Neural cell (in vitro differentiated cells): ENCODE data around the gene ZNF814. TPM values are rescaled to one million over a fixed set of nuclear protein-coding genes. Genes with fewer than 3 reads are reported as not detected.
"Not testable (repeated sequence)": the region's sequence is repeated elsewhere in the genome, so short reads cannot be mapped to it uniquely, and the experiment has no call there.

Source experiments
- H2AFZ ChIP-seq: fragments of 200-600, 300-800 bp; sonication (generic), shearing (Covaris generic); 2 replicates; pipeline ENCODE4 v1.6.0; 2014; ENCODE audit warnings: low read depth, mild to moderate bottlenecking, antibody characterized with exemption, low read length, moderate library complexity
- H3F3A ChIP-seq: fragments of 200-600 bp; shearing (Covaris generic); 2 replicates; pipeline ENCODE4 v1.6.1; 2016; ENCODE audit warnings: mild to moderate bottlenecking, moderate library complexity, mixed read lengths, antibody characterized with exemption, low read length; ENCODE audit not compliant: insufficient read depth, poor library complexity, severe bottlenecking
- H3K27ac ChIP-seq: fragments of 200-600, 300-800 bp; sonication (generic), shearing (Covaris generic); 2 replicates; pipeline ENCODE4 v1.5.1; 2014; ENCODE audit warnings: mild to moderate bottlenecking, low read length, moderate library complexity
- H3K27me3 ChIP-seq: fragments of 300-800, 200-600 bp; sonication (generic), shearing (Covaris generic); 2 replicates; pipeline ENCODE4 v1.6.0; 2014; ENCODE audit warnings: mild to moderate bottlenecking, low read depth, low read length, moderate library complexity; ENCODE audit not compliant: insufficient read depth
- H3K36me3 ChIP-seq: fragments of 300-800, 200-600 bp; sonication (generic), shearing (Covaris generic); 2 replicates; pipeline ENCODE4 v1.5.1; 2014; ENCODE audit warnings: mild to moderate bottlenecking, antibody characterized with exemption, low read length, moderate library complexity; ENCODE audit not compliant: insufficient read depth
- H3K4me2 ChIP-seq: fragments of 300-800, 200-600 bp; sonication (generic), shearing (Covaris generic); 2 replicates; pipeline ENCODE4 v1.6.0; 2014; ENCODE audit warnings: mild to moderate bottlenecking, low read length
- H3K4me3 ChIP-seq: fragments of 300-800, 200-600 bp; sonication (generic), shearing (Covaris generic); 2 replicates; pipeline ENCODE4 v1.5.1; 2014; ENCODE audit warnings: mild to moderate bottlenecking, low read length, moderate library complexity
- H3K79me2 ChIP-seq: fragments of 200-600 bp; shearing (Covaris generic); replicated peaks from 2 replicates; pipeline ENCODE4 v1.6.0; 2014; ENCODE audit warnings: mild to moderate bottlenecking, low read length, moderate library complexity; ENCODE audit not compliant: insufficient read depth
- H3K9ac ChIP-seq: fragments of 300-800, 200-600 bp; sonication (generic), shearing (Covaris generic); 2 replicates; pipeline ENCODE4 v1.6.1; 2016; ENCODE audit warnings: mild to moderate bottlenecking, low read length, mixed read lengths
- H3K9me2 ChIP-seq: fragments of 200-600 bp; shearing (Covaris generic); 2 replicates; pipeline ENCODE4 v1.6.1; 2016; ENCODE audit warnings: mild to moderate bottlenecking, low read length, mixed read lengths; ENCODE audit not compliant: insufficient read depth
- H3K9me3 ChIP-seq: fragments of 200-600, 300-800 bp; sonication (generic), shearing (Covaris generic); 2 replicates; pipeline ENCODE4 v1.6.1; 2016; ENCODE audit warnings: mild to moderate bottlenecking, mixed run types, low read length, moderate library complexity, mixed read lengths
- H4K20me1 ChIP-seq: fragments of 200-600 bp; shearing (Covaris generic); 2 replicates; pipeline ENCODE4 v1.6.1; 2016; ENCODE audit warnings: mild to moderate bottlenecking, mixed run types; ENCODE audit not compliant: insufficient read depth
- CTCF ChIP-seq: fragments of 450-650 bp; IDR thresholded peaks from 2 replicates; pipeline ENCODE4 v1.5.1; 2014; ENCODE audit warnings: antibody characterized with exemption, mild to moderate bottlenecking, moderate library complexity; ENCODE audit not compliant: poor library complexity, severe bottlenecking
- EP300 ChIP-seq: fragments of 450-650 bp; conservative IDR thresholded peaks from 2 replicates; pipeline ENCODE4 v1.6.1; 2014; ENCODE audit warnings: antibody characterized with exemption, mild to moderate bottlenecking, moderate library complexity; ENCODE audit not compliant: poor library complexity, severe bottlenecking
- POLR2AphosphoS5 ChIP-seq: IDR thresholded peaks from 2 replicates; pipeline ENCODE4 v1.6.1; 2012
- RAD21 ChIP-seq: fragments of 450-650 bp; conservative IDR thresholded peaks from 2 replicates; pipeline ENCODE4 v1.6.1; 2014; ENCODE audit warnings: antibody characterized with exemption, mild to moderate bottlenecking, moderate library complexity
- SMC3 ChIP-seq: fragments of 450-650 bp; conservative IDR thresholded peaks from 2 replicates; pipeline ENCODE4 v1.6.1; 2014; ENCODE audit warnings: antibody characterized with exemption, mild to moderate bottlenecking, moderate library complexity; ENCODE audit not compliant: poor library complexity
- TAF1 ChIP-seq: IDR thresholded peaks from 2 replicates; pipeline ENCODE4 v1.6.1; 2012; ENCODE audit warnings: low read depth
- polyA plus RNA-seq: library from polyadenylated mRNA; depleted of rRNA; stranded (reverse); fragments of >200 nt; gene quantifications from 2 replicates; pipeline ENCODE4 v1.2.3, GENCODE V29; 2014
- TF ChIP-seq, protein P1 (sequence below): IDR thresholded peaks from 2 replicates; pipeline ENCODE4 v1.6.1; 2012; ENCODE audit warnings: borderline replicate concordance

ZNF814 gene
- polyA plus RNA-seq, 1 donor from 2014 or later = 17.7 TPM

DNA sequence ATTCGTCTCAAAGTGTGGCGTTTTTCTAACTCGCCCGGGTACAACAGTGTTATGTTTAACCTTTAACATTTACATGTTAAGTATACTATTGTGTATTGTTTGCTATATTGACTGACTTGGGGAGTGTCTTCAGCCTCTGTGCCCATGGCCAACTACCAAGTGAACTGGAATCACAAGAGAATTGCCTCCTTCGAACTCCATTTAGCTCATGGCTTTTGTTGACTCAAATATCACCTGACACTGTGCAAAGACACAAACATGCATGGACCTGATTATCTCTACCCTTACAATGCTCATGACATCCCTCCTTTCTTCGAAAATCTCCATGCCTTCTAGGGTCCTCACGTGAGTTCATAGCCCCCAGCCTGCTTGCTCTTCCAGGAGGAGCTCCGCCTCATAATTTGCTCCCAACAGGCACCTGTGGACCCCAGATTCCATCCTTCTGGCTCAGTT, 704 bp downstream of the ZNF814 start:
- TF ChIP-seq POLR2AphosphoS5 = no peak
- TF ChIP-seq, protein P1, sequence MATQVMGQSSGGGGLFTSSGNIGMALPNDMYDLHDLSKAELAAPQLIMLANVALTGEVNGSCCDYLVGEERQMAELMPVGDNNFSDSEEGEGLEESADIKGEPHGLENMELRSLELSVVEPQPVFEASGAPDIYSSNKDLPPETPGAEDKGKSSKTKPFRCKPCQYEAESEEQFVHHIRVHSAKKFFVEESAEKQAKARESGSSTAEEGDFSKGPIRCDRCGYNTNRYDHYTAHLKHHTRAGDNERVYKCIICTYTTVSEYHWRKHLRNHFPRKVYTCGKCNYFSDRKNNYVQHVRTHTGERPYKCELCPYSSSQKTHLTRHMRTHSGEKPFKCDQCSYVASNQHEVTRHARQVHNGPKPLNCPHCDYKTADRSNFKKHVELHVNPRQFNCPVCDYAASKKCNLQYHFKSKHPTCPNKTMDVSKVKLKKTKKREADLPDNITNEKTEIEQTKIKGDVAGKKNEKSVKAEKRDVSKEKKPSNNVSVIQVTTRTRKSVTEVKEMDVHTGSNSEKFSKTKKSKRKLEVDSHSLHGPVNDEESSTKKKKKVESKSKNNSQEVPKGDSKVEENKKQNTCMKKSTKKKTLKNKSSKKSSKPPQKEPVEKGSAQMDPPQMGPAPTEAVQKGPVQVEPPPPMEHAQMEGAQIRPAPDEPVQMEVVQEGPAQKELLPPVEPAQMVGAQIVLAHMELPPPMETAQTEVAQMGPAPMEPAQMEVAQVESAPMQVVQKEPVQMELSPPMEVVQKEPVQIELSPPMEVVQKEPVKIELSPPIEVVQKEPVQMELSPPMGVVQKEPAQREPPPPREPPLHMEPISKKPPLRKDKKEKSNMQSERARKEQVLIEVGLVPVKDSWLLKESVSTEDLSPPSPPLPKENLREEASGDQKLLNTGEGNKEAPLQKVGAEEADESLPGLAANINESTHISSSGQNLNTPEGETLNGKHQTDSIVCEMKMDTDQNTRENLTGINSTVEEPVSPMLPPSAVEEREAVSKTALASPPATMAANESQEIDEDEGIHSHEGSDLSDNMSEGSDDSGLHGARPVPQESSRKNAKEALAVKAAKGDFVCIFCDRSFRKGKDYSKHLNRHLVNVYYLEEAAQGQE = no peak
- H3F3A ChIP-seq = no peaks in the 10 kb centered on the region
- no peaks in the 10 kb centered on the region for H3K9me2 ChIP-seq
- H3K9ac ChIP-seq = peak overlapping the region; percentile 82
- H3K79me2 ChIP-seq = peaks cover 32% of the 10 kb centered on the region
- no peaks in the 10 kb centered on the region for H3K9me3 ChIP-seq
- peak overlapping the region; percentile 80 for H3K4me3 ChIP-seq
- peak overlapping the region; percentile 85 for H3K27ac ChIP-seq
- H2AFZ ChIP-seq = peak overlapping the region; percentile 53
- peak overlapping the region; percentile 46 for H3K4me2 ChIP-seq
- no peaks in the 10 kb centered on the region for H4K20me1 ChIP-seq
- H3K36me3 ChIP-seq = no peaks in the 10 kb centered on the region
- H3K27me3 ChIP-seq = no peaks in the 10 kb centered on the region

DNA sequence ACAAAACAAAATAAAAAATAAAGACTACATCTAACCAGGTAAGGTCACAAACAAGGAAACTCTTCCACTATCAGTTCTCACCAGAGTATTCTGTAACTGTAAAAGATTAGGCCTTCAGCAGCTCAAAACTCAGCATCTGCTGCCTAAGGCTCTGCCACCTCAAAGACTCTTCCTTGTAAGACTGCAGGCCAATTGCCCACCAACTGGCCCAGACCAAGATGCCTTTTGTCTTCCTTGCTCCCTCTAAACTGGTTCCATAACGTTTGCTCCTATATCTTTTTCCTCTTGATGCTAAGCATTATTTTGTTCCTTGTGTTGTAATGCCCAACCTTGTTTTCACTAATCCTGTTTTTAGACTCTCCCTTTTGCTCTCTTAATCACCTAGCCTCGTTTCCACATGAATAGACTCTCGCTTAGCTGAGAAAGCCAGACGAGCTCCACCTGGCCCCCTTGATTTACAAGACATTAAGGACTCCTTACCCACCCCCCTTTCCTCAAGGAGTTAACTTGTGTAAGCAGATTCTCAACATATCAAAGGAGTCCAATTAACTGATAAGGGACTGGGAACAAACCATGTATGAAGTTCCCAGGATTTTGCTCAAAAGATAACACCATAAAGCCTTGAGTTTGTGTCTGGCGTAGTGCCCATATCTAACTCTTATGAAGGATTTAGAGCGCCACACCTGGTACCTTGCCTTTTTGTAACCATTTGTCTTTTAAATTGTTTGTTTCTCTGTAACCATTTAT, 1.5 kb downstream of the ZNF814 start:
- Histone ChIP-seq H3F3A (no peaks in the 10 kb centered on the region), H3K9ac (peak overlapping the region; percentile 82), H4K20me1 (no peaks in the 10 kb centered on the region), H3K36me3 (no peaks in the 10 kb centered on the region), H3K27ac (peak overlapping the region; percentile 85), H3K4me2 (peak overlapping the region; percentile 46), H3K9me3 (no peaks in the 10 kb centered on the region), H3K9me2 (no peaks in the 10 kb centered on the region), H3K79me2 (peaks cover 32% of the 10 kb centered on the region), H2AFZ (no peak overlapping the region), H3K27me3 (no peaks in the 10 kb centered on the region), H3K4me3 (peak overlapping the region; percentile 80)
- TF ChIP-seq CTCF (peak; percentile 40), POLR2AphosphoS5 (no peak), TAF1 (no peak)

- TF ChIP-seq RAD21 (no peak), SMC3 (no peak), EP300 (no peak), POLR2AphosphoS5 (no peak), CTCF (no peak)
- Histone ChIP-seq H2AFZ (no peak overlapping the region), H3K36me3 (no peaks in the 10 kb centered on the region), H3K9ac (no peak overlapping the region), H3K9me2 (no peaks in the 10 kb centered on the region), H3K9me3 (no peaks in the 10 kb centered on the region), H3K79me2 (peaks cover 32% of the 10 kb centered on the region), H3F3A (no peaks in the 10 kb centered on the region), H3K27me3 (no peaks in the 10 kb centered on the region), H3K4me3 (peak overlapping the region; percentile 80), H3K27ac (no peak overlapping the region), H3K4me2 (no peak overlapping the region), H4K20me1 (no peaks in the 10 kb centered on the region)
Observed at GRCh38 chr19:57886046-57886445, 2.8 kb downstream of the ZNF814 start.

DNA sequence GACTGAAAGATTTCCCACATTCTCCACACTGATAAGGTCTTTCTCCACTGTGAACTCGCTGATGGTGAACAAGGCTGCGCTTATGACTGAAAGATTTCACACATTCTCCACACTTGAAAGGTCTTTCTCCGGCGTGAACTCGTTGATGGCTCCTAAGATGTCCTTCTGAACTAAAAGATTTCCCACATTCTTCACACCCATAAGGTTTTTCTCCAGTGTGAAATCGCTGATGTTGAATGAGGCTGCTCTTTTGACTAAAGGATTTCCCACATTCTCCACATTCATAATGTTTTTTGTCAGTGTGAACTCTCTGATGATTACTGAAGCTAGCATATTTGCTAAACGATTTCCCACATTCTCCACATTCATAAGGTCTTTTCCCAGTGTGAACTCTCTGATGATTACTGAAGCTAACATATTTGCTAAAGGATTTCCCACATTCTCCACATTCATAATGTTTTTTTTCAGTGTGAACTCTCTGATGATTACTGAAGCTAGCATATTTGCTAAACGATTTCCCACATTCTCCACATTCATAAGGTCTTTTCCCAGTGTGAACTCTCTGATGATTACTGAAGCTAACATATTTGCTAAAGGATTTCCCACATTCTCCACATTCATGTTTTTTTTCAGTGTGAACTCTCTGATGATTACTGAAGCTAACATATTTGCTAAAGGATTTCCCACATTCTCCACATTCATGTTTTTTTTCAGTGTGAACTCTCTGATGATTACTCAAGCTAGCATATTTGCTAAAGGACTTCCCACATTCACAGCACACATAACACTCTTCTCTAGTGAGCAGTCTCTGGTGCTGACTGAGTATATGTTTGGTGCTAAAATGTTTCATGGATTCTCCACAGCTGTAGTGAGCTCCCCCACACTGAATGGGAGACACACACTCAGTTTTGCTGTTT, 14.7 kb downstream of the ZNF814 start:
- not testable (repeated sequence) for H3F3A ChIP-seq, H3K9me3 ChIP-seq, H3K27me3 ChIP-seq, H3K9me2 ChIP-seq, H2AFZ ChIP-seq, H3K4me3 ChIP-seq, H3K79me2 ChIP-seq, H3K9ac ChIP-seq, H3K4me2 ChIP-seq, H4K20me1 ChIP-seq, H3K27ac ChIP-seq
- H3K36me3 ChIP-seq = peaks cover 13% of the 10 kb centered on the region
